H1 (cell line): ENCODE measurements around the gene GRID1. TPM values are rescaled to one million over a fixed set of nuclear protein-coding genes. Genes with fewer than 3 reads are reported as not detected.

Experiments used
- CTCF ChIA-PET: fragments of 300-600 bp; sonication (Branson Sonifier 250); formaldehyde crosslinking; loops from one replicate; lab custom pipeline; 2021; ENCODE audit not compliant: partially characterized antibody; lab: Charles Lee
- POLR2A ChIA-PET: fragments of 300-600 bp; sonication (Branson Sonifier 250); formaldehyde crosslinking; loops from one replicate; lab custom pipeline; 2021; ENCODE audit warnings: inconsistent platforms; ENCODE audit not compliant: partially characterized antibody; lab: Charles Lee
- DNase-seq, 2 experiments: peaks; one replicate each; pipeline versions ENCODE4 v3.0.0 to v3.0.0-alpha.2; 2010 to 2022; ENCODE audit warnings: low spot score in 2 of 2, low read depth in 1 of 2, mixed read lengths in 1 of 2
- FAIRE-seq: peaks from 2 replicates; lab custom pipeline; 2011; peaks lifted over from hg19 to GRCh38; lab: Jason Lieb, UNC
- H2AFZ ChIP-seq: 2 replicates; pipeline ENCODE4 v1.8.1; 2012; ENCODE audit warnings: low read length, inconsistent platforms
- H2AK5ac ChIP-seq: 2 replicates; pipeline ENCODE4 v1.6.1; 2013; ENCODE audit warnings: low read depth, low read length
- H2BK120ac ChIP-seq: replicated peaks from 2 replicates; pipeline ENCODE3; 2013; ENCODE audit warnings: low read depth, low read length, inconsistent platforms
- H2BK12ac ChIP-seq: 2 replicates; pipeline ENCODE4 v1.6.1; 2013; ENCODE audit warnings: low read depth, low read length
- H2BK15ac ChIP-seq: 2 replicates; pipeline ENCODE4 v1.6.1; 2013; ENCODE audit warnings: low read length
- H2BK20ac ChIP-seq: 2 replicates; pipeline ENCODE4 v1.6.1; 2013; ENCODE audit warnings: low read length
- H2BK5ac ChIP-seq: 2 replicates; pipeline ENCODE4 v1.6.1; 2013; ENCODE audit warnings: low read depth, low read length
- H3K14ac ChIP-seq: 2 replicates; pipeline ENCODE4 v1.6.1; 2013; ENCODE audit warnings: inconsistent platforms; ENCODE audit not compliant: insufficient read length
- H3K18ac ChIP-seq: 2 replicates; pipeline ENCODE4 v1.6.1; 2013; ENCODE audit warnings: low read length; ENCODE audit errors: extremely low read depth
- H3K23ac ChIP-seq: 2 replicates; pipeline ENCODE4 v1.6.1; 2013; ENCODE audit warnings: inconsistent platforms; ENCODE audit not compliant: insufficient read length
- H3K23me2 ChIP-seq: 2 replicates; pipeline ENCODE4 v1.6.1; 2013; ENCODE audit warnings: low read depth, low read length
- H3K27ac ChIP-seq: 2 replicates; pipeline ENCODE4 v1.6.1; 2011; ENCODE audit warnings: low read depth, low read length, inconsistent platforms
- H3K27me3 ChIP-seq, 4 experiments: replicated peaks in 1 of 4; 1 replicate in 1 of 4; 2 replicates in 3 of 4; pipeline versions ENCODE4 v1.6.1 to v1.8.1; 2011 to 2013; ENCODE audit warnings: low read length in 3 of 4, mild to moderate bottlenecking in 3 of 4, inconsistent platforms in 2 of 4, mixed read lengths in 2 of 4, moderate library complexity in 1 of 4; ENCODE audit not compliant: control insufficient read depth in 3 of 4, insufficient read depth in 3 of 4; ENCODE audit errors: extremely low read depth in 1 of 4
- H3K36me3 ChIP-seq, 4 experiments: 2 replicates each; pipeline versions ENCODE4 v1.6.1 to v1.8.1; 2011 to 2013; ENCODE audit warnings: mild to moderate bottlenecking in 4 of 4, low read length in 3 of 4, moderate library complexity in 2 of 4, control low read depth in 1 of 4, inconsistent platforms in 1 of 4; ENCODE audit not compliant: insufficient read depth in 4 of 4, control insufficient read depth in 2 of 4
- H3K4ac ChIP-seq: replicated peaks from 2 replicates; pipeline ENCODE3; 2013; ENCODE audit warnings: low read length, low read depth, mixed read lengths, inconsistent platforms; ENCODE audit not compliant: insufficient read length
- H3K4me1 ChIP-seq, 4 experiments: replicated peaks in 1 of 4; 1 replicate in 1 of 4; 2 replicates in 3 of 4; pipeline versions ENCODE4 v1.6.1 to v1.8.1; 2011 to 2013; ENCODE audit warnings: low read length in 3 of 4, inconsistent platforms in 2 of 4, mixed read lengths in 1 of 4; ENCODE audit not compliant: insufficient read depth in 4 of 4, control insufficient read depth in 3 of 4
- H3K4me2 ChIP-seq, 2 experiments: 2 replicates each; pipeline versions ENCODE4 v1.6.1 to v1.8.1; 2011 to 2013; ENCODE audit warnings: low read depth in 2 of 2, low read length in 2 of 2, control low read depth in 1 of 2, inconsistent platforms in 1 of 2, mild to moderate bottlenecking in 1 of 2; ENCODE audit not compliant: insufficient read depth in 1 of 2
- H3K4me3 ChIP-seq, 4 experiments: fragments of 200-600, 300-600 bp in 1 of 4; sonication (generic), shearing (Covaris generic), sonication (Bioruptor Twin) in 1 of 4; 2 replicates each; pipeline versions ENCODE4 v1.5.1 to v1.8.1; 2011 to 2016; ENCODE audit warnings: low read length in 4 of 4, low read depth in 3 of 4, control low read depth in 2 of 4, inconsistent platforms in 2 of 4, mild to moderate bottlenecking in 2 of 4, mixed read lengths in 1 of 4, moderate library complexity in 1 of 4; ENCODE audit not compliant: insufficient read depth in 2 of 4; ENCODE audit errors: extremely low read depth in 1 of 4
- H3K56ac ChIP-seq: replicated peaks from 2 replicates; pipeline ENCODE3; 2013; ENCODE audit warnings: low read depth, mild to moderate bottlenecking, mixed read lengths, low read length, inconsistent platforms; ENCODE audit not compliant: insufficient read length
- H3K79me1 ChIP-seq: 2 replicates; pipeline ENCODE4 v1.6.1; 2013; ENCODE audit warnings: low read depth, low read length, control low read depth
- H3K79me2 ChIP-seq, 2 experiments: 2 replicates each; pipeline versions ENCODE4 v1.6.1 to v1.8.1; 2012 to 2013; ENCODE audit warnings: low read length in 2 of 2, mild to moderate bottlenecking in 2 of 2, inconsistent platforms in 1 of 2; ENCODE audit not compliant: insufficient read depth in 2 of 2, control insufficient read depth in 1 of 2
- H3K9ac ChIP-seq, 4 experiments: replicated peaks in 1 of 4; 1 replicate in 1 of 4; 2 replicates in 3 of 4; pipeline versions ENCODE4 v1.6.1 to v1.8.1; 2011 to 2013; ENCODE audit warnings: low read depth in 3 of 4, low read length in 3 of 4, control low read depth in 2 of 4, mild to moderate bottlenecking in 2 of 4, moderate library complexity in 2 of 4, inconsistent platforms in 1 of 4; ENCODE audit errors: extremely low read depth in 1 of 4
- H3K9me3 ChIP-seq, 2 experiments: 2 replicates each; pipeline versions ENCODE4 v1.6.1 to v1.8.1; 2012 to 2013; ENCODE audit warnings: mild to moderate bottlenecking in 2 of 2, moderate library complexity in 2 of 2, control low read depth in 1 of 2, inconsistent platforms in 1 of 2, low read depth in 1 of 2, low read length in 1 of 2, mixed read lengths in 1 of 2; ENCODE audit not compliant: insufficient read depth in 2 of 2
- H4K20me1 ChIP-seq, 2 experiments: replicated peaks in 1 of 2; 2 replicates each; pipeline versions ENCODE3 to v1.8.1; 2011 to 2013; ENCODE audit warnings: inconsistent platforms in 2 of 2, low read length in 2 of 2, mild to moderate bottlenecking in 1 of 2; ENCODE audit not compliant: insufficient read depth in 2 of 2, control insufficient read depth in 1 of 2
- H4K5ac ChIP-seq: 2 replicates; pipeline ENCODE4 v1.6.1; 2013; ENCODE audit warnings: low read length, low read depth, mixed read lengths, inconsistent platforms; ENCODE audit not compliant: insufficient read length
- H4K8ac ChIP-seq: 2 replicates; pipeline ENCODE4 v1.8.0; 2013; ENCODE audit warnings: mild to moderate bottlenecking, moderate library complexity, low read length, inconsistent platforms; ENCODE audit not compliant: insufficient read depth; ENCODE audit errors: extremely low read depth
- H4K91ac ChIP-seq: replicated peaks from 2 replicates; pipeline ENCODE3; 2013; ENCODE audit warnings: low read length, mixed read lengths, inconsistent platforms; ENCODE audit not compliant: insufficient read length
- GTF2F1 ChIP-seq: IDR thresholded peaks from 2 replicates; pipeline ENCODE4 v1.6.1; 2012; ENCODE audit warnings: low read depth, low read length, improper control_type of control experiment, borderline replicate concordance
- SIN3A ChIP-seq, 2 experiments: IDR thresholded peaks in 1 of 2; conservative IDR thresholded peaks in 1 of 2; 2 replicates each; pipeline ENCODE4 v1.6.1; 2011 to 2012; ENCODE audit warnings: low read length in 2 of 2, improper control_type of control experiment in 1 of 2, low read depth in 1 of 2, mild to moderate bottlenecking in 1 of 2
- SIX5 ChIP-seq: IDR thresholded peaks from 2 replicates; pipeline ENCODE4 v1.6.1; 2011; ENCODE audit warnings: mild to moderate bottlenecking, low read depth, low read length
- SP4 ChIP-seq: IDR thresholded peaks from 2 replicates; pipeline ENCODE4 v1.6.1; 2012; ENCODE audit warnings: low read length, inconsistent platforms
- WGBS, 2 experiments: shearing (Covaris generic) in 1 of 2; methylation state at CpG; one replicate each; pipeline versions ENCODE4 v1.1.6 to v1.1.7; 2013 to 2015; ENCODE audit warnings: low lambda C conversion rate in 2 of 2, mixed read lengths in 2 of 2, inconsistent platforms in 1 of 2, low coverage in 1 of 2, missing lambda C conversion rate in 1 of 2; ENCODE audit not compliant: insufficient replicate concordance in 2 of 2, insufficient coverage in 1 of 2, insufficient read length in 1 of 2; ENCODE audit errors: extremely low coverage in 1 of 2, missing lambda C conversion rate in 1 of 2; 5-methylcytosine and 5-hydroxymethylcytosine counted together
- polyA plus RNA-seq, 7 experiments: library from polyadenylated mRNA; depleted of rRNA in 3 of 7; stranded (reverse) in 5 of 7; unstranded in 2 of 7; fragments of >200 nt in 5 of 7; fragments of 200-250 nt in 2 of 7; gene quantifications; 1 replicate in 5 of 7; 2 replicates in 1 of 7; 4 replicates in 1 of 7; pipeline versions ENCODE4 v1.2.1 to v1.2.3, GENCODE V29; 2011 to 2013; ENCODE audit warnings: missing spikeins in 2 of 7, mixed read lengths in 2 of 7
- total RNA-seq: library from RNA; stranded (reverse); fragmentation: NEBNext Ultra II Directional; extraction: Animal tissue kit (Norgen Biotek cat#: 25700); gene quantifications from 2 replicates; pipeline ENCODE4 v1.2.1, GENCODE V29; 2021
- TF ChIP-seq, protein P1 (sequence below): IDR thresholded peaks from 2 replicates; pipeline ENCODE4 v1.6.1; 2012; ENCODE audit warnings: low read length, inconsistent platforms
- TF ChIP-seq, protein P2 (sequence below), 3 experiments: IDR thresholded peaks; 1 replicate in 2 of 3; 2 replicates in 1 of 3; pipeline versions ENCODE4 v1.5.1 to v1.6.1; 2011; ENCODE audit warnings: low read length in 3 of 3, mild to moderate bottlenecking in 3 of 3, inconsistent platforms in 2 of 3, low read depth in 1 of 3, moderate library complexity in 1 of 3; ENCODE audit not compliant: insufficient read depth in 1 of 3; ENCODE audit errors: control extremely low read depth in 1 of 3

Gene GRID1
- total and polyA plus RNA-seq, 2 of the 8 experiments (the other 6 are each of a cell fraction or from before 2014, with no cell fraction given): 0.22 to 0.30 TPM

DNA sequence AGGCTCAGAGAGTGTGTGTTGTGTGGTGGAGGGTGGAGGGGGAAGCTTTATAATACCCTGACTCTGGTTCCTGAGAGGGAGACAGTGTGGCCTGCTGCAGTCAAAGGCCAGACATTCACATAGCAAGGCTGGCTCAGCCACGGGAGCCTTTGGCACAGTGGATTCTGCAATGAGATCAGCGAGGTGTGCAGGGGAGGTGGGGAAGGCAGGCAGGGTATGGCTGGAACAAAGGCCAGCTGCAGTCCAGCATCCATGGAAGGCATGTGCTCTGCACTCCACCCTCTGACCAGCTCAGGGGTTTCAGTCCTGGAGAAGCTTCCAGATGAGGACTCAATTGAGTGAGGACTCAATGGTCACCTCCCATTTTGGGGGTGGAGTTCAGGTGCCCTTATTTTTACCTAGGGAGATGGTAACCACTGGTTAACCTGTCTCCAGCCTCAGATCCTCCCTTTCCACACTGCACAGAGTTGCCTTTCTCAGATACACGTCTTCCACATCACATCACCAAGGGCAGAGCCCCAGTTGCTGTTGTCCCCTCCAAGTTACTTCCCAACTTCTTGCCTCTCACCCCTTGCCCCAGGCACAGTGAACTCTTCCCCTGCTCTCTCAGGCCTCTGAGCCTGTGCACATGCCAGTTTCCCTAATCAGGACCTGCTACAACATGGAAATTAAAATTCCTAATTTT, 504.9 kb downstream of the GRID1 start:
- Histone ChIP-seq H3K79me2 (no peaks in the 10 kb centered on the region), H3K9ac (no peak overlapping the region), H3K27ac (no peak overlapping the region), H4K91ac (no peak overlapping the region), H2BK5ac (no peak overlapping the region), H2BK15ac (no peak overlapping the region), H3K4ac (no peak overlapping the region), H4K8ac (no peak overlapping the region), H3K18ac (no peak overlapping the region), H2BK12ac (no peak overlapping the region), H2AK5ac (no peak overlapping the region), H3K14ac (no peak overlapping the region), H2BK120ac (no peak overlapping the region), H3K4me1 (no peaks in the 10 kb centered on the region), H3K9me3 (no peaks in the 10 kb centered on the region), H3K23ac (no peak overlapping the region), H3K27me3 (no peaks in the 10 kb centered on the region; a peak in 1 of 7 replicates), H3K79me1 (no peaks in the 10 kb centered on the region), H3K4me3 (no peak overlapping the region), H2BK20ac (no peak overlapping the region), H3K4me2 (no peak overlapping the region), H4K20me1 (peaks cover 0 to 1% of the 10 kb centered on the region in 2 experiments), H4K5ac (no peak overlapping the region)
- ChIA-PET POLR2A (no interaction called here), CTCF (interaction anchor here (0.7 to 1.4 kb wide), 2 partner anchors 12 to 50 kb away, joined by 3 to 4 read pairs; no protein-coding TSS in a partner anchor)
- FAIRE-seq (no peak), DNase-seq (no peak)
- 88% methylated on average over 3 of the region's 3 CpGs; no CpG with 5 or more reads in 1 of the 2 experiments for WGBS, 2 experiments
- TF ChIP-seq, protein P1, sequence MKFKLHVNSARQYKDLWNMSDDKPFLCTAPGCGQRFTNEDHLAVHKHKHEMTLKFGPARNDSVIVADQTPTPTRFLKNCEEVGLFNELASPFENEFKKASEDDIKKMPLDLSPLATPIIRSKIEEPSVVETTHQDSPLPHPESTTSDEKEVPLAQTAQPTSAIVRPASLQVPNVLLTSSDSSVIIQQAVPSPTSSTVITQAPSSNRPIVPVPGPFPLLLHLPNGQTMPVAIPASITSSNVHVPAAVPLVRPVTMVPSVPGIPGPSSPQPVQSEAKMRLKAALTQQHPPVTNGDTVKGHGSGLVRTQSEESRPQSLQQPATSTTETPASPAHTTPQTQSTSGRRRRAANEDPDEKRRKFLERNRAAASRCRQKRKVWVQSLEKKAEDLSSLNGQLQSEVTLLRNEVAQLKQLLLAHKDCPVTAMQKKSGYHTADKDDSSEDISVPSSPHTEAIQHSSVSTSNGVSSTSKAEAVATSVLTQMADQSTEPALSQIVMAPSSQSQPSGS: no peak
- TF ChIP-seq SP4: no peak
- no peak for TF ChIP-seq SIX5
- no peak for TF ChIP-seq GTF2F1
- TF ChIP-seq, protein P2, sequence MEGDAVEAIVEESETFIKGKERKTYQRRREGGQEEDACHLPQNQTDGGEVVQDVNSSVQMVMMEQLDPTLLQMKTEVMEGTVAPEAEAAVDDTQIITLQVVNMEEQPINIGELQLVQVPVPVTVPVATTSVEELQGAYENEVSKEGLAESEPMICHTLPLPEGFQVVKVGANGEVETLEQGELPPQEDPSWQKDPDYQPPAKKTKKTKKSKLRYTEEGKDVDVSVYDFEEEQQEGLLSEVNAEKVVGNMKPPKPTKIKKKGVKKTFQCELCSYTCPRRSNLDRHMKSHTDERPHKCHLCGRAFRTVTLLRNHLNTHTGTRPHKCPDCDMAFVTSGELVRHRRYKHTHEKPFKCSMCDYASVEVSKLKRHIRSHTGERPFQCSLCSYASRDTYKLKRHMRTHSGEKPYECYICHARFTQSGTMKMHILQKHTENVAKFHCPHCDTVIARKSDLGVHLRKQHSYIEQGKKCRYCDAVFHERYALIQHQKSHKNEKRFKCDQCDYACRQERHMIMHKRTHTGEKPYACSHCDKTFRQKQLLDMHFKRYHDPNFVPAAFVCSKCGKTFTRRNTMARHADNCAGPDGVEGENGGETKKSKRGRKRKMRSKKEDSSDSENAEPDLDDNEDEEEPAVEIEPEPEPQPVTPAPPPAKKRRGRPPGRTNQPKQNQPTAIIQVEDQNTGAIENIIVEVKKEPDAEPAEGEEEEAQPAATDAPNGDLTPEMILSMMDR (IDR thresholded peaks at IDR 0.05; ENCODE audit: control extremely low read depth in 1 of 3, insufficient read depth in 1 of 3, low read depth in 1 of 3, low read length in 3 of 3): no peak
- TF ChIP-seq SIN3A (conservative IDR thresholded peaks at IDR 0.05 in 1 of 2, IDR thresholded peaks at IDR 0.05 in 1 of 2; ENCODE audit: low read depth in 1 of 2, low read length in 2 of 2): no peak
- TF ChIP-seq, all 59 proteins: peak for 0
- Histone ChIP-seq H3K23me2 (peaks cover 2% of the 10 kb centered on the region; the same call in 1 of the 2 replicates), H3K36me3 (no peaks in the 10 kb centered on the region), H3K56ac (no peak overlapping the region), H2AFZ (no peak overlapping the region)
